WTC11 (cell line): ENCODE measurements around the gene SINHCAF.

ENCODE experiments used
- ATF3 ChIP-seq: sonication (generic); formaldehyde crosslinking; conservative IDR thresholded peaks from 2 replicates; pipeline ENCODE4 v1.8.1; 2022; ENCODE audit warnings: mild to moderate bottlenecking, missing genetic modification reagents
- CBFB ChIP-seq: sonication (generic); formaldehyde crosslinking; IDR thresholded peaks from 2 replicates; pipeline ENCODE4 v1.8.1; 2022; ENCODE audit warnings: mild to moderate bottlenecking, low read depth, missing genetic modification reagents
- MAX ChIP-seq: sonication (generic); formaldehyde crosslinking; IDR thresholded peaks from 2 replicates; pipeline ENCODE4 v1.8.0; 2022; ENCODE audit warnings: mild to moderate bottlenecking, missing genetic modification reagents
- SP1 ChIP-seq: sonication (generic); formaldehyde crosslinking; conservative IDR thresholded peaks from 2 replicates; pipeline ENCODE4 v1.8.1; 2022; ENCODE audit warnings: missing genetic modification reagents
- TCF7 ChIP-seq: sonication (generic); formaldehyde crosslinking; IDR thresholded peaks from 2 replicates; pipeline ENCODE4 v1.8.0; 2022; ENCODE audit warnings: mild to moderate bottlenecking, low read depth, missing genetic modification reagents, moderate library complexity
- USF2 ChIP-seq: sonication (generic); formaldehyde crosslinking; IDR thresholded peaks from 2 replicates; pipeline ENCODE4 v1.8.1; 2023; ENCODE audit warnings: mild to moderate bottlenecking, missing genetic modification reagents, moderate library complexity
- TF ChIP-seq, protein P1 (sequence below): sonication (generic); formaldehyde crosslinking; IDR thresholded peaks from 2 replicates; pipeline ENCODE4 v1.8.0; 2022; ENCODE audit warnings: mild to moderate bottlenecking, missing genetic modification reagents
- TF ChIP-seq, protein P2 (sequence below): sonication (generic); formaldehyde crosslinking; IDR thresholded peaks from 2 replicates; pipeline ENCODE4 v1.8.1; 2023; ENCODE audit warnings: mild to moderate bottlenecking, moderate library complexity, missing genetic modification reagents
- TF ChIP-seq, protein P3 (sequence below): sonication (generic); formaldehyde crosslinking; IDR thresholded peaks from 2 replicates; pipeline ENCODE4 v1.8.1; 2023; ENCODE audit warnings: mild to moderate bottlenecking, missing genetic modification reagents, borderline replicate concordance
- TF ChIP-seq, protein P4 (sequence below): sonication (generic); formaldehyde crosslinking; IDR thresholded peaks from 2 replicates; pipeline ENCODE4 v1.8.1; 2022; ENCODE audit warnings: low read depth, missing genetic modification reagents, borderline replicate concordance
- TF ChIP-seq, protein P5 (sequence below): sonication (generic); formaldehyde crosslinking; IDR thresholded peaks from 2 replicates; pipeline ENCODE4 v1.8.0; 2022; ENCODE audit warnings: mild to moderate bottlenecking, missing genetic modification reagents
- TF ChIP-seq, protein P6 (sequence below): fragments of 200-600 bp; IDR thresholded peaks from 2 replicates; pipeline ENCODE4 v1.8.0; 2022; ENCODE audit warnings: antibody characterized with exemption

DNA sequence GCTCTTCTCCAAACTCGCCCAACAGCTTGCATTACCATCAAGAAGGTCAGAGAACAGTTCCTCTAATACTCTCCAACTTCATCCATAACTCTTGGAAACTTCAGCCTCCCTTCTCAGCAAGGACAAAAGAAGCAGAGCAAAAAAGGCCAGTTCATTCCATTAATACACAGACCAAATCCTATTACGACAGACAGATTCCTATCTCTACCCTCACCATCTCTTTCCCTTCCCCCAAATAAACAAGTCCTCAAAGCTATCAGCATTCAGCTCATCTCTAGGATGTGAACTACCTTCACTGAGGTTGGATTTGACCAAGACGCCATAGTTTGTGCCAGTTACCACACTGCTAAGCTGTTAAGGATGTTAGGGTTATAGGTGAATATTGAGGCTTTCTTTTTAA lies 25.2 kb downstream of the SINHCAF start:
- TF ChIP-seq CBFB (CRISPR knock-in tag): no peak
- no peak for TF ChIP-seq USF2 (CRISPR knock-in tag)
- TF ChIP-seq, protein P1, sequence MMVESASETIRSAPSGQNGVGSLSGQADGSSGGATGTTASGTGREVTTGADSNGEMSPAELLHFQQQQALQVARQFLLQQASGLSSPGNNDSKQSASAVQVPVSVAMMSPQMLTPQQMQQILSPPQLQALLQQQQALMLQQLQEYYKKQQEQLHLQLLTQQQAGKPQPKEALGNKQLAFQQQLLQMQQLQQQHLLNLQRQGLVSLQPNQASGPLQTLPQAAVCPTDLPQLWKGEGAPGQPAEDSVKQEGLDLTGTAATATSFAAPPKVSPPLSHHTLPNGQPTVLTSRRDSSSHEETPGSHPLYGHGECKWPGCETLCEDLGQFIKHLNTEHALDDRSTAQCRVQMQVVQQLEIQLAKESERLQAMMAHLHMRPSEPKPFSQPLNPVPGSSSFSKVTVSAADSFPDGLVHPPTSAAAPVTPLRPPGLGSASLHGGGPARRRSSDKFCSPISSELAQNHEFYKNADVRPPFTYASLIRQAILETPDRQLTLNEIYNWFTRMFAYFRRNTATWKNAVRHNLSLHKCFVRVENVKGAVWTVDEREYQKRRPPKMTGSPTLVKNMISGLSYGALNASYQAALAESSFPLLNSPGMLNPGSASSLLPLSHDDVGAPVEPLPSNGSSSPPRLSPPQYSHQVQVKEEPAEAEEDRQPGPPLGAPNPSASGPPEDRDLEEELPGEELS (CRISPR knock-in tag): no peak
- TF ChIP-seq, protein P2, sequence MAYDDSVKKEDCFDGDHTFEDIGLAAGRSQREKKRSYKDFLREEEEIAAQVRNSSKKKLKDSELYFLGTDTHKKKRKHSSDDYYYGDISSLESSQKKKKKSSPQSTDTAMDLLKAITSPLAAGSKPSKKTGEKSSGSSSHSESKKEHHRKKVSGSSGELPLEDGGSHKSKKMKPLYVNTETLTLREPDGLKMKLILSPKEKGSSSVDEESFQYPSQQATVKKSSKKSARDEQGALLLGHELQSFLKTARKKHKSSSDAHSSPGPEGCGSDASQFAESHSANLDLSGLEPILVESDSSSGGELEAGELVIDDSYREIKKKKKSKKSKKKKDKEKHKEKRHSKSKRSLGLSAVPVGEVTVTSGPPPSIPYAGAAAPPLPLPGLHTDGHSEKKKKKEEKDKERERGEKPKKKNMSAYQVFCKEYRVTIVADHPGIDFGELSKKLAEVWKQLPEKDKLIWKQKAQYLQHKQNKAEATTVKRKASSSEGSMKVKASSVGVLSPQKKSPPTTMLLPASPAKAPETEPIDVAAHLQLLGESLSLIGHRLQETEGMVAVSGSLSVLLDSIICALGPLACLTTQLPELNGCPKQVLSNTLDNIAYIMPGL: no peak
- TF ChIP-seq TCF7 (CRISPR knock-in tag): no peak
- no peak for TF ChIP-seq SP1 (CRISPR knock-in tag)
- TF ChIP-seq, protein P3, sequence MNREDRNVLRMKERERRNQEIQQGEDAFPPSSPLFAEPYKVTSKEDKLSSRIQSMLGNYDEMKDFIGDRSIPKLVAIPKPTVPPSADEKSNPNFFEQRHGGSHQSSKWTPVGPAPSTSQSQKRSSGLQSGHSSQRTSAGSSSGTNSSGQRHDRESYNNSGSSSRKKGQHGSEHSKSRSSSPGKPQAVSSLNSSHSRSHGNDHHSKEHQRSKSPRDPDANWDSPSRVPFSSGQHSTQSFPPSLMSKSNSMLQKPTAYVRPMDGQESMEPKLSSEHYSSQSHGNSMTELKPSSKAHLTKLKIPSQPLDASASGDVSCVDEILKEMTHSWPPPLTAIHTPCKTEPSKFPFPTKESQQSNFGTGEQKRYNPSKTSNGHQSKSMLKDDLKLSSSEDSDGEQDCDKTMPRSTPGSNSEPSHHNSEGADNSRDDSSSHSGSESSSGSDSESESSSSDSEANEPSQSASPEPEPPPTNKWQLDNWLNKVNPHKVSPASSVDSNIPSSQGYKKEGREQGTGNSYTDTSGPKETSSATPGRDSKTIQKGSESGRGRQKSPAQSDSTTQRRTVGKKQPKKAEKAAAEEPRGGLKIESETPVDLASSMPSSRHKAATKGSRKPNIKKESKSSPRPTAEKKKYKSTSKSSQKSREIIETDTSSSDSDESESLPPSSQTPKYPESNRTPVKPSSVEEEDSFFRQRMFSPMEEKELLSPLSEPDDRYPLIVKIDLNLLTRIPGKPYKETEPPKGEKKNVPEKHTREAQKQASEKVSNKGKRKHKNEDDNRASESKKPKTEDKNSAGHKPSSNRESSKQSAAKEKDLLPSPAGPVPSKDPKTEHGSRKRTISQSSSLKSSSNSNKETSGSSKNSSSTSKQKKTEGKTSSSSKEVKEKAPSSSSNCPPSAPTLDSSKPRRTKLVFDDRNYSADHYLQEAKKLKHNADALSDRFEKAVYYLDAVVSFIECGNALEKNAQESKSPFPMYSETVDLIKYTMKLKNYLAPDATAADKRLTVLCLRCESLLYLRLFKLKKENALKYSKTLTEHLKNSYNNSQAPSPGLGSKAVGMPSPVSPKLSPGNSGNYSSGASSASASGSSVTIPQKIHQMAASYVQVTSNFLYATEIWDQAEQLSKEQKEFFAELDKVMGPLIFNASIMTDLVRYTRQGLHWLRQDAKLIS: no peak
- TF ChIP-seq, protein P4, sequence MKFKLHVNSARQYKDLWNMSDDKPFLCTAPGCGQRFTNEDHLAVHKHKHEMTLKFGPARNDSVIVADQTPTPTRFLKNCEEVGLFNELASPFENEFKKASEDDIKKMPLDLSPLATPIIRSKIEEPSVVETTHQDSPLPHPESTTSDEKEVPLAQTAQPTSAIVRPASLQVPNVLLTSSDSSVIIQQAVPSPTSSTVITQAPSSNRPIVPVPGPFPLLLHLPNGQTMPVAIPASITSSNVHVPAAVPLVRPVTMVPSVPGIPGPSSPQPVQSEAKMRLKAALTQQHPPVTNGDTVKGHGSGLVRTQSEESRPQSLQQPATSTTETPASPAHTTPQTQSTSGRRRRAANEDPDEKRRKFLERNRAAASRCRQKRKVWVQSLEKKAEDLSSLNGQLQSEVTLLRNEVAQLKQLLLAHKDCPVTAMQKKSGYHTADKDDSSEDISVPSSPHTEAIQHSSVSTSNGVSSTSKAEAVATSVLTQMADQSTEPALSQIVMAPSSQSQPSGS: no peak
- TF ChIP-seq, protein P5, sequence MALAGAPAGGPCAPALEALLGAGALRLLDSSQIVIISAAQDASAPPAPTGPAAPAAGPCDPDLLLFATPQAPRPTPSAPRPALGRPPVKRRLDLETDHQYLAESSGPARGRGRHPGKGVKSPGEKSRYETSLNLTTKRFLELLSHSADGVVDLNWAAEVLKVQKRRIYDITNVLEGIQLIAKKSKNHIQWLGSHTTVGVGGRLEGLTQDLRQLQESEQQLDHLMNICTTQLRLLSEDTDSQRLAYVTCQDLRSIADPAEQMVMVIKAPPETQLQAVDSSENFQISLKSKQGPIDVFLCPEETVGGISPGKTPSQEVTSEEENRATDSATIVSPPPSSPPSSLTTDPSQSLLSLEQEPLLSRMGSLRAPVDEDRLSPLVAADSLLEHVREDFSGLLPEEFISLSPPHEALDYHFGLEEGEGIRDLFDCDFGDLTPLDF (CRISPR knock-in tag): no peak
- TF ChIP-seq ATF3 (CRISPR knock-in tag): no peak
- TF ChIP-seq, protein P6, sequence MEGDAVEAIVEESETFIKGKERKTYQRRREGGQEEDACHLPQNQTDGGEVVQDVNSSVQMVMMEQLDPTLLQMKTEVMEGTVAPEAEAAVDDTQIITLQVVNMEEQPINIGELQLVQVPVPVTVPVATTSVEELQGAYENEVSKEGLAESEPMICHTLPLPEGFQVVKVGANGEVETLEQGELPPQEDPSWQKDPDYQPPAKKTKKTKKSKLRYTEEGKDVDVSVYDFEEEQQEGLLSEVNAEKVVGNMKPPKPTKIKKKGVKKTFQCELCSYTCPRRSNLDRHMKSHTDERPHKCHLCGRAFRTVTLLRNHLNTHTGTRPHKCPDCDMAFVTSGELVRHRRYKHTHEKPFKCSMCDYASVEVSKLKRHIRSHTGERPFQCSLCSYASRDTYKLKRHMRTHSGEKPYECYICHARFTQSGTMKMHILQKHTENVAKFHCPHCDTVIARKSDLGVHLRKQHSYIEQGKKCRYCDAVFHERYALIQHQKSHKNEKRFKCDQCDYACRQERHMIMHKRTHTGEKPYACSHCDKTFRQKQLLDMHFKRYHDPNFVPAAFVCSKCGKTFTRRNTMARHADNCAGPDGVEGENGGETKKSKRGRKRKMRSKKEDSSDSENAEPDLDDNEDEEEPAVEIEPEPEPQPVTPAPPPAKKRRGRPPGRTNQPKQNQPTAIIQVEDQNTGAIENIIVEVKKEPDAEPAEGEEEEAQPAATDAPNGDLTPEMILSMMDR: no peak
- TF ChIP-seq MAX (CRISPR knock-in tag): no peak
